OCI-LY7 (cell line): ENCODE data around the gene ARR3.

Source experiments
- CTCF ChIP-seq: fragments of 200-600 bp; sonication (generic); conservative IDR thresholded peaks from 2 replicates; pipeline ENCODE4 v1.5.1; 2014; ENCODE audit warnings: mild to moderate bottlenecking, antibody characterized with exemption, low read length, moderate library complexity, mixed read lengths
- EZH2phosphoT487 ChIP-seq: fragments of 200-600 bp; sonication (generic); IDR thresholded peaks from 2 replicates; pipeline ENCODE4 v1.6.1; 2018; ENCODE audit warnings: low read depth, borderline replicate concordance, mild to moderate bottlenecking, mixed run types, antibody characterized with exemption, low read length, moderate library complexity, mixed read lengths

GRCh38 chrX:70219938-70220764 is 48.0 kb upstream of the ARR3 start:
- no peak for TF ChIP-seq CTCF
- TF ChIP-seq EZH2phosphoT487 = no peak
